ENCODE measurements around the gene RPL36.

DNA sequence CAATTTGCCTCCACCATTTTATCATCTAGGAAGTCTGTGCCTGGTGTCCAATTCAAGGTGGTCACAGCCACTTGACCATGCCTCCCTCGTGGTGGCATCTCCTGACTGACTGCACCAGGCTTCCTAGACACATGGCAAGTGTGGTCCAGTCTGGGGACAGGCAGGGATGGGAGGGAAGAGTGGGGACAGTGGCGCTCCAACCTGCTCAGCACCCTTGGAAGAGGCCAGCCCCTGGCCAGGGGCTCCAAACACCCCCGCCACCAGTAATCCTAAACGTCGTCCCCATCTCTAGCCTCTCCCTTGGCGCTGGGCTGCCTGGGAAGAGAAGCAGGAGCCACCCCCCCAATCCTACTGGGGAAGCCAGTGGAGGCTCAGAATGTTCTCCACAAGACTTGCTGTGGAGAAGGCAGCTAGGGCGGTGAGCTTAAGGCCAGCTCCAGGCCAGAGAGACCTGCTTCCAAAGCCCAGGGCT lies 2.7 kb downstream of the RPL36 start:
- TF ChIP-seq EZH2 (IDR thresholded peaks at IDR 0.05; ENCODE audit: low read length, missing control alignments) (no peak), CTCF (conservative IDR thresholded peaks at IDR 0.05 in 1 of 2, IDR thresholded peaks at IDR 0.05 in 1 of 2; ENCODE audit: low read depth in 1 of 2, low read length in 2 of 2) (no peak)
